Stimulated activated naive CD4-positive, alpha-beta T cell treated with Interleukin-2 at 50 U/mL for 16 hours (primary cell): ENCODE measurements around the gene LRIG1.
A peak's percentile ranks its signal among the peaks of the same experiment; 100 is the strongest.
"Not testable (repeated sequence)": the region's sequence is repeated elsewhere in the genome, so short reads cannot be mapped to it uniquely, and the experiment has no call there.

Experiments used
- DNase-seq: peaks from one replicate; lab custom pipeline; 2025; lab: John Stamatoyannopoulos, UW

LRIG1 gene

DNA sequence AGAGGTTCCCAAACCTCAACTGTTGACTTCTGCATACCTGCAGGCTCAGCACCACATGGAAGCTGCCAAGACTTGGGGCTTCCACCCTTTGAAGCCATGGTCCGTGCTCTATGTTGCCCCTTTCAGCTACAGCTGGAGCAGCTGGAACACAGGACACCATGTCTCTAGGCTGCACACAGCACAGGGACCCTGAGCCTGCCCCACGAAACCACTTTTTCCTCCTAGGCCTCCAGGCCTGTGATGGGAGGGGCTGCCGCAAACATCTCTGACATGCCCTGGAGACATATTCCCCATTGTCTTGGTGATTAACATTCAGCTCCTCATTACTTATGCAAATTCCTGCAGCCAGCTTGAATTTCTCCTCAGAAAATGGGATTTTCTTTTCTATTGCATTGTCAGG lies 78.9 kb downstream of the LRIG1 start:
- DNase-seq, result not testable (repeated sequence)

DNA sequence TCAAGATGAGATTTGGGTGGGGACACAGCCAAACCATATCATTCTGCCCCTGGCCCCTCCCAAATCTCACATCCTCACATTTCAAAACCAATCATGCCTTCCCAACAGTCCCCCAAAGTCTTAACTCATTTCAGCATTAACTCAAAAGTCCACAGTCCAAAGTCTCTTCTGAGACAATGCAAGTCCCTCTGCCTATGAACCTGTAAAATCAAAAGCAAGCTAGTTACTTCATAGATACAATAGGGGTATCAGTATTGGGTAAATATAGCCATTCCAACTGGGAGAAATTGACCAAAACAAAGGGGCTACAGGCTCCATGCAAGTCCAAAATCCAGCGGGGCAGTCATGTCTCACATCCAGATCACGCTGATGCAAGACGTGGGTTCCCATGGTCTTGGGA lies 79.7 kb downstream of the LRIG1 start:
- DNase-seq, result not testable (repeated sequence)

DNA sequence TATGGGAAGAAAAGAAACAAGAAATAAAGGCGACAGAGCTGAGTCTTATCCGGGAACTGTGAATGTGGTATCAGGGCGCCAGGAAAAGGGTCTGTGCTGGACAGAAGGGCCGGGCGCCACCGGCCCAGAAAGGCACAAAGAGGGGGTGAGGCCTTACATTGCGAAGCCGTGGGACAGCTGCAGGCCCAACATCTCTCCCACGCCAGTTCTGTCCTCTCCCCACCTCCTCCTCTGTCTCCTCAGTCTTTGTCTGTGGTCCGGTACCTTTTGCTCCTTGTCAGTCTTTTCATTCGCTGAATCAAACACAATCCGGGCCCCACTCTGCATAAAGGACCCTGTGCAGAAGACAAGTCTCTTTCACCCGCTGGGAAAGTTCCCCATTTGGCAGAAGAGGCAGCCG lies 81.8 kb downstream of the LRIG1 start:
- DNase-seq, result no peak

DNA sequence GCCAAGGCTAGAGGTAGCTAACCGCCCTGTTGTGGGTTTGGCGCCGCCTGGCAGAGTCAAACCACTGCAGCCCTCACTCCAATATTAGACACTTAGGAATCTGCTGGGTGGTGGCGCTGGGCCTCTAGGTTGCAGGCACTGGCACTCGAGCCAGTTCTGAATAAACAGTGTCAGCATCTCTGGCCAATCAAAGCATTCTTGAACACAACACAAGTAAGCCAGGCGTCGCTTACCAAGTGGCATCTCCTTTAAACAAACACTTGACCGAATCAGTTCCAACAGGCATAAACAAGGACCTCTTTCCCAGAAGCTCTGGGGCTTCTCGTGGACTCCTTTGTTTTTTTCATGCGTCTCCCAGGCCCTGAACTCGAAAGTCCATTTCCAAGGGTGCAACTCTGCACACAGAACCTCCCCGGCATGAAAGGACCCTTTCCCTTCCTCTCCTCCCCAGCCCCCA lies 82.3 kb downstream of the LRIG1 start:
- DNase-seq, result no peak

DNA sequence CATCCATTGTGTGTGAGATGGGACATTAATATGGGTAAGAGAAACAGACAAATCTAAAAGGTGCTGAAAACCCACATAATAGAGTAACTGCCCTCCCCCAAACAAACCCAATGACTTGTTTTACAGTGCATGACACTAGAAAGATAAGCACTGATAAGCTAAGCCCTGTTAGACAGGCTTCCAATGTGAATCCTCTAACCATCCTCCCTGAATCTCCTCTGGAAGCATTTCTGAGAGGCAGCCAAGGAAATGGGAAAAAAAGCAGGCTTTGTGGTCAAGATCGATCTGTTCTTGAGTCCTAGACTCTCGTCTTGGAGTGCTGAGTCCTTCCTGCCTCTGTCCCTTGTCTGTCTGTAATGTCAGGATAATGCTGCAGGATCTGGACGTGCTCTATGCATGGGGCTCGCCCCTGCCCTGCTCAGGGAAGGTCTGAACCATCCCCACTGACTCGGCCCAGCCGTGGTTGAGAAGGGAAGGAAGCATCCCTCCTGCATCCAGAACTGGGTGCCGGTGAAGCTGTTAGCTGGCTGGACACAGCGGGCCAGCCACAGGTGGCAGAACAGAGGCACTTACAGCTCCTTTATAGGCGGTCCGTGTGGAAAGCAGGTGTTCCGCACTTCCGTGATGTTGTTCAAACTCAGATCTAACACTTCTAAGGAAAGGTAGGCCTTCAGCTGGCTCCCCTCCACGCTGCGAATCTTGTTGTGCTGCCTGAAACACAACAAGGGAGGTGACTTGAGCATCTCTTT lies 84.1 kb downstream of the LRIG1 start:
- no peak for DNase-seq

DNA sequence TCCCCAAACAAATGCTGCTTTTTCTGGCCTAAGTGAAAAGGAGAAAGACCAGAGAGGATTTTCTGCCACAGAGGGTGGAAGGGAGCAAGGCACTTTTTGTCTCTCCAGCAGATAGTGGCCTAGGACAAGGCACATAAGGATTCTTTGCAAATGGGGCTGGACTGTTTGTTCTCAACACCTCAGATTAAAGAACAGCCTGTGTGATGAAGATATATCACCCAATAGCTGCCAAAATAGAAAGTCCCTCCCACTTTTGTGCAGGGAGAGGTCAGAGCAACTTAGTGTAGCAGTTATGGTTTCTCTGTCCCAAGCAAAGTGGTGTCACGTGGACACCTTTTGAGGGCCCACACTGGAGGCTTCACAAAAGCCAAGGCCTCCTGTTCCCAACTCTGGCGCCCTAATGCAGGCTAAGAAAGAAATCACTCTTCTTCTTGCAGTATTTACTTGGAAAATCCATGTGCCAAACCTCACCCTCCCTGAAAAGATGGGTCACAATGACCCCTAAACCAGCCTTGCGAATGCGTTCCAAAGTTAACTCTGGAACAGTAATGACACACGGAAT lies 84.9 kb downstream of the LRIG1 start:
- no peak for DNase-seq

DNA sequence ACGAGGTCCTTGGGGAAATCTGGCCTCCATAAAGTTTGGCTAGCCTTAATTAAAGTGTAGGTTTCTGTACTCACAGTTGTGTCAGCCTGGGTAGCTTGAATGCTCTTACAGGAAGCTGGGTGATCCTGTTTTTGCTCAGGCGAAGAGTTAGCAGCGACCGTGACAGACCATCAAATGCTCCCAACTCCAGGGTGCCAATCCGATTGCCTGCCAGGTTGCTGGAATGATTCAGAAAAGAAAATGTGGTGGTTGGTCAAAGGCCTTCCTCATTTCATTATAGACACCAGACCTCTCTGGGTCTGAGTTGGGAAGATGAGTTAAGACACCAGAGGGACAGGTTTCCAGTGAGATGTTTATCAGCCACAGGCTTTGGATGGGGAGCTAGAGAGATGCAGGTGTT lies 86.0 kb downstream of the LRIG1 start:
- DNase-seq, result no peak

DNA sequence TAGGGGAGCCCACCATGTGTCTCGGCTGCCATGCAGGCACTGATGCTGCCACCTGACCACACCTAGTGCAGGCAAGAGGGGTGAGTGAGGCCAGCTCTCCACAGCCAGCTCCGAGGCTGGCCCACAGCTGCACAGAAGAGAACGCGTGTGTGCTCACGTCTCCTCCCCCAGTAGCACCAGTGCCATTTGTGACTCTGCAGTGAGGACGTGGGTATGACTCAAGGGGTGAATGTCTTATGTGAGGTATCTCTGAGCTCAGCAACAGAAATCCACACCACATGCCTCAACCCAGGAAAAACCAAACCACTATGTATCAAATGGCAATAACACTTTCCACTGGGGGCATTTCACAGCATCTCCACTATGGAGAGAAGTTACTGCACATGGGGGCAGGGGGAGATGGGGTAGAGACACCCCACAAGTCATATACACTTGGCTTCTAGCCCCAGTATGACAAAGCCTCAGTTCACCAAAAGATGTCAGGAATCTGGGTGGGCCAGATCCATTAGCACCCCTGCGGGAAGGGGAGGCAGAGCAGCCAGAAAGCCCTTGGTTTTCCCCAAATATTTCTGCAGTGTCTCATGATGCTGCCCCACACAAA lies 87.6 kb downstream of the LRIG1 start:
- DNase-seq, result no peak

DNA sequence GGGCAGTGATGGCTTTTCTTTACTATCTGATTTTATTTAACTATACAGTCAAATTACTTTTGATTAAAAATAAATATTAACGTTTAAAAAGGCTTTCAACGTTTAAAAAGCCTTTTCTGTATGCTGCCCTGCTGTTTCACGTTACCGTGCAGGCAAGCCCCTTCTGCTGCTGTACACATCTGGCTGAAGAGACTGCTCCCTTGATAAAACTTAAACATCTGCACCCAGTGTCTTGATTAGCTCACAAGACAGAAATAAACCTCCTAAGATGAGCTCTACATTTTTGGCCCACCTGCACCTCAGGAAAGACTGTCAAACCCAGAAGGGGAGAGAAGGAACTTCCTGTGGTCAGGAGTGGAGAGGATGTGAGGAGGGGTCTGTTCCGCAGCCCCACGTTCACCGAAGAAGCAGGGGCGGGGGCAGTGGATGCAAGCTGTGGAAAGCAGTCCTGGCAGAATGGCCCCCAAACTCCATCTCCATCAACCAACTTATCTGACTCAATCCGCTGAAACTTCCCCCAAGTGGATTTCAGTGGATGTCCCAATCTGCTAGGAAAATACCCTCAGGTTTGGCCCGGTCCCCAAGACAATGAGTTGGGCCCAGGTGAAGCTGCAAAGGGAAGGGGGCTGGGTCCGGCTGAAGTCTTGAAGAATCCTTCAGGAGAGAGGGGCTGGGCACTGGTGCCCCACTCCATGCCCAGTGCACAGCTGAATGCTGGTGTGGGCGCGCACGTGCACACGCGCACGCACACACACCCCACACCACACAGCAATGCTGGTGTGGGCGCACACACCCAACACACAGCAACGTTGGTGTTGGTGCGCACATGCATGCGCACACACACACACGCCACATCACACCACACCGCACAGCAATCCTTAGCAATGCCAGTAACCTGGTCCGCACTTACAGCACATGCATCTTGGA lies 88.6 kb downstream of the LRIG1 start:
- DNase-seq, result no peak

DNA sequence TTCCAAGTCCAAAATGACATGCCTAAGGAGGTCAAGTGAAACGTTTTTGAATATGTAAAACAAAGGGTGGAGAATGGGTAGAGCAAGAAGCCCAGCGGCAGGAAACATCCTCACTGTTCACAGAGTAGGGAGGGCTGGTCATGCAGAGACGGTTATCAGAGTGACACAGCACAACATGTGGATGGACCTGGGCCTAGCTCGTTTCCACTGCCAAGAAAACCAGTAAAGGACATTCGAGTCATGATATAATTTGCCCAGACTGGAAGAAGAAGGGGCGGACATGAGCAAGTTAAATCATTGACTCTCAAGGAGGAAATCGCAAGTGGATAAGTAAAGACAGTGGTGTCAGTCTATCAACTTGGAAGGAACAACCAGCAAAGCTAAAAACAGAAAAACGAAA lies 89.3 kb downstream of the LRIG1 start:
- no peak for DNase-seq

DNA sequence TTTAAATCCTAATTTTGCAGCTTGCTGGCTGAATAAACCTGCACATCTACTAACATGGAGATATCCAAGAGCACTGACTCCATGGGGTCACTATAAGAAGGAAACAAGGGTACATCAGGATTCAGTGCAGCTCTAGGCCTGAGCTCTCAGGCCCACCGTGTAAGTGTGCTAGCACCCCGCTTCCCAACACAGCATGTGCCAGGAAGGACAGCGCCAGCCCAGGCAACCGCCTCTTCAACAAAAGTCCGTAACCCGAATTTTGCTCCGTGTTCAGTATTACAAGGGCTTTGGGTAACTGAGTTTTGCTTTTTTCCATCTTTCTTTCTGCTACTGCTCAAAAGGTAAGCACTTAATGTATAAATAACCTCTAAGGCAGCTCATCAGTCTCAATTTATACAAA lies 89.8 kb downstream of the LRIG1 start:
- no peak for DNase-seq

DNA sequence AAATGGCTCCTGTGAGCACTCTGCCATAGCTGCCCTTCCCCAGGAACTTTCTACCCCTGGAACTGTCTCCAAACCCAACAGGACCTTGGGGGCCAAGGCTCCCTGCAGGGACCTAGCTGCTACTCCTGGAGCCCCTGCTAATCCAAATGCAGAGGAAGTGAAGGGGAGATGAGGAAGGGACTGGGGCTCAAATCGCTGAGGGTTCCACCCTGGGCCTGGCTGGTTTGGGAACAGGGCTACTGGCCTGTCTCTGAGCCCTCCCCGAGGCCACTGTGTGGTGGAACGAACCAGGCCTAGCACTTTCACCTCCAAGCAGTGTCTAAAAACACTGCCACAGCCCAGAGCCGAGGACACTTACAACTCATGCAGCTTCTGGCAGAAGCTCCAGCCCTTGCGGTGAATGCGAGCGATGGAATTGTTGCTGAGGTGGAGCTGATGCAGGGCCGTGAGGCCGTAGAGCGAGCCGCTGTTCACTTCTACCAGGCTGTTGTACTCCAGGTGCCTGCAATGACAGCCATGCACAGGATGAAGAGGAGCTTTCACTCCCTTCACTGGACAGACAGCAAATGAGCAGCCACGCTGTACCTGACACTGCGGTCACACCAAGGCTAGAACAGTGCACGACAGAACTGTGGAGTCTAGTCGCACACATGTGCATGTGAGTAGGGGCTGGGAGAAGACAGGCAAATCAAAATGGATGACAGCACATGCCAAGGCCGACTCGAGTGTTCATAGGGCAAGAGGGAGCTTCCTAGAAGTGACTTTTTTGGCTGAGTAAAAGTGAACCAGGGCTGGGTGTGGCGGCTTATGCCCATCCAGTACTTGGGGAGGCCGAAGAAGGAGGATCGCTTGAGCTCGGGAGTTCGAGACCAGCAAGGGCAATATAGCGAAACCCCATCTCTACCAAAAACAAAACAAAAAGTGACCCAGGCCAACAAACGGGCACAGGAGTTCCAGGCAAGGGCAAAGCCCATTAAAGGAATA lies 90.8 kb downstream of the LRIG1 start:
- DNase-seq, result no peak

DNA sequence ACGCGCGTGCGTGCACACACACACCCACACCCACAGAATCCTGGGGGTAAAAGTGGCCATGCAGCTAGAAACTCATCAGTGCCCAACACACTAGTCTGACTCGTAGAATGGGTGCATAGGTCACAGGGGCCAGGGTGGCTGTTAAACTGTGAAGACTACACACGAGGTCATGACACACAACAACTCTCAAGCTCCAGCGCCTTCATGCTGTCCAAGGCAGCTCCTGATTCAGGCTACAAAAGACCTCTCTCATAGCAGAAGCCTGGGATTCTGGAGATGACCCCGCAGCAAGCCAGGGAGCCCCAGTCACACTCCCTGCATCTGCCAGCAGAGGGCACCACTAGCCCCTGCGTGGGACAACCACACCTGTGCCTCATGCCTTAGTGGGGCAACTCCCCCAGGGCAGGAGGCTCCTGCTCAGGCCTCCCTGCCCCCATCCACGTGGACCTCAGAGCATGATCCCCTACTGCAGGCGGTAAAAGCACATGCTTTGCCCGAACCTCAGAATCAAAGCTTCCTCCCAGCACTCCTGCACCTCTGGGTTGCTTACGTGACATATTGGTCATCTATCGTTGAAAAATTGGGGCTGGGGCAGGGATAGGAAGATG lies 93.1 kb downstream of the LRIG1 start:
- peak; percentile 57 for DNase-seq

DNA sequence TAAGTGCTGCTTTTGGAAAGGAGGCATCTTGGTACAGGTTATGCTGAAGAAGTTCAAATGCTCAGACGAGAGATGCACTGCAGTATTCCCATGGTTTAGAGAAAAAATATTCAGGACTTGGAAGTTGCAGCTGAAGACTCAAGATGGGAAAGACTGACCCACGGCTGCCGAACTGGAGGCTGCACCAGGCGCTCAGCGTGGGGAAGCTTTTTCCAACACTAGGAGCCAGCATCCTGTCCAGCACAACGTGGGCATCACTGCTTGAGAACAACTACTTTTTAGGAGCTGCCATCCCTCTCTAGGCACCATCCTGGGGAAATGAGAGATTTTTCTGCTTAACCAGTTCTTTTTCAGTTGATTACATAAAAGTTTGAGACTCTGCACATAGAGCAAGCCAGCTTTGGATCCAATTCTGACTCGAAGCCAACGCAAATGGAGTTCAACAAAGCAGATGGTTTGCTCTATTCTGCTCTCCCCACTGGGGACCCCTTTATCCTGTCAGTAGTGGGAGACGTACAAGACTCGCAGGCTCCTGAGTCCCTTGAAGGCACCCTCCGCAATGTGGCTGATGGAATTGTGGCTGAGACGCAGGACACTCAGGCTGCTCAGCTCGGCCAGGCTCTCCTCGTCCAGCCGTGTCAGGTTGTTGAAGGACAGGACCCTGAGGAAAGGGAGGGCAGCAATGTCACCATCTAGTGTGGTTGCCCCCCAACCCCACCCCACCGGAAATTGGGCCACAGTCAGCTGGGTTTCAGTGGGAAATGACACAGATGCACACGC lies 93.8 kb downstream of the LRIG1 start:
- DNase-seq, result no peak

DNA sequence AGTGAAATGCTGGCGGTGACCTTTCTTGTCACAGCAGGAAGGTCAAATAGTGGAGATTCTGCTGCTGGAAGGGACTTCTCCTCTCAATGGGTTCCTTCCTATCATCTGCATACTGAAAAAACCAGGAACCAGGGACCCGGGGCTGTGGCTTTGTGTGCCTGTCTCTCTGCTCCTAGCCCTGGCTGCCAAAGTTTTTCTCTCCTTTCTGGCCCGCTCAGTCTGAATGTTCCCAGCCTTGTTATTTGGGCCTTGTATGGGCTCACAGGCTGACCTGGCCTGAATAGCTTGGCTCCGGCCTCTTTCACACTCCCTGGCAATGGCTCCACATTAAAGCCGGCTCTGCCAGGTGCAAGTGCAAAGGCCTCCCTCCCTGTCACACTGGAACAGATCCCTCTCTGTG lies 94.7 kb downstream of the LRIG1 start:
- DNase-seq, result no peak

DNA sequence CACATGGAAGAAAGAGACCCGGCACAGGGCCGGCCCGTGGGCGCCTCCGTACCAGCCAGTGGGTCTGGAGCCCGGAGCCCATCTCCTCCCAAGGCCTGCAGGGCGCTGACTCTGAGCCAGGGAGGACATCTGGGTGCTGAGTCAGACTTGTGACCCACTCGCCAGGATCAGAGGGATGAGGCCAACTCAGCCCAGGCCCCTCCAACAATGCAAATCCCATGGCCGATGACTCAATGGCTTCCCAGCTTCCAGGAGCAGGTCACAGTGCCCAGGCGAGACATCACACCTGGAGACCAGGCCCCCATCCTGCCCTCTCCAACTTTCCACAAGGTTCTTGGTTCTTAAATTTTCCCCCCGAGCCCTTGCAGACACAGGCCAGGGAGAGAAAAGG lies 95.1 kb downstream of the LRIG1 start:
- no peak for DNase-seq

DNA sequence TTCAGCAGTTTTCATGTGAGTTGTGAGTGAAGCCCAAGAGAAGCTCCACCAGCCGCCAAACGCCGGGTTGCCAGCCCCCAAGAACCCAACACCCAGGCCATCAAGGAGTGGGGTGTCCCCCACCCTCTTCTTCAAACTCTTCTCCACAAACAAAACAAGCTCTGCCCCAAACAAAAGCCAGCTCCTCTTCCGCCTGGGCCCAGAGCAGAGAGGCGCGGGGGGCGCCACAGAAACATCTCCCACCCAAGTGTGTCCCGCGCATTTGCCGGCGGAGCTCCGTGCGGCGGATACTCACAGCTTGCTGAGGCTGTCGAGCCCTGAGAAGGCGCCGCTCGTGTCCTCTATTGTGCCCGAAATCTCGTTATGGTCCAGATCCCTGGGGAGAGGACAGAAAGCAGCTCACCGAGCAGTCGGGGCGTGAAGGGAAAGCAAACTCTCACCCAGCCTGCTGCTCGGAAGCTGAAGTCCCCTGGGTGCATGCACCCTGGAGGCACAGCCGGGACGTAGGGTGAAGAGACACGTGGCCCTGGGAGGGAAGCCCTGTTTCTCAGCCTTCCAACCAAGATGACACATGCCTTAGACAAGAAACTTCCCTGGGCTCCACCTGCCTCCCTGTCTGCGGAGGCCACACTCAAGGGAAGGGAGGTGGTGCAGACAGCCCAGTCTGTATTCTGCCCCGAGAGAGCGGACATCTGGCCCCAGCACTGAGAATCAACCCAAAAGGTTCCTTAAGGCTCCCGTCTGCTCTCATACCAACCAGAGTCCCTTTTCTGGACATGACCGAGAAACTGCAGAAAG lies 95.7 kb downstream of the LRIG1 start:
- no peak for DNase-seq

DNA sequence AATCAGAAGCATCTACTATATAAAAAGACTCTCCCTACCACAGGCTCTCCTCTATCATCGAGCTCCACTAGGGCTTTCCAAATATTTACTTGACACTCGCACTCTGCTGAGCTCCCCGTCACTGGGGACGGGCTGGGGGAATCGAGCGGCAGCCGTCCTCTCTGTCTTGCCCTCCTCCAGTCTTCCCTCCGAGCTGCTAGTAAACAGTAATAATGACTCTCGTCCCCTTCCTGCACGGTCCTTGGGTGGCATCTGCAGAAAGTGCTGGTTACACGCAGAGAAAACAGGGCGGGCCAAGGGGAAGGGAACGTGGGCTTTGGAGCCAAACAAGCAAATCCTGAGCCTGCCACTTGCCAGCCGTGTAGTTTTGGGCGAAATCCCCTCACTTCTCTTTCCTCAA lies 96.6 kb downstream of the LRIG1 start:
- no peak for DNase-seq

DNA sequence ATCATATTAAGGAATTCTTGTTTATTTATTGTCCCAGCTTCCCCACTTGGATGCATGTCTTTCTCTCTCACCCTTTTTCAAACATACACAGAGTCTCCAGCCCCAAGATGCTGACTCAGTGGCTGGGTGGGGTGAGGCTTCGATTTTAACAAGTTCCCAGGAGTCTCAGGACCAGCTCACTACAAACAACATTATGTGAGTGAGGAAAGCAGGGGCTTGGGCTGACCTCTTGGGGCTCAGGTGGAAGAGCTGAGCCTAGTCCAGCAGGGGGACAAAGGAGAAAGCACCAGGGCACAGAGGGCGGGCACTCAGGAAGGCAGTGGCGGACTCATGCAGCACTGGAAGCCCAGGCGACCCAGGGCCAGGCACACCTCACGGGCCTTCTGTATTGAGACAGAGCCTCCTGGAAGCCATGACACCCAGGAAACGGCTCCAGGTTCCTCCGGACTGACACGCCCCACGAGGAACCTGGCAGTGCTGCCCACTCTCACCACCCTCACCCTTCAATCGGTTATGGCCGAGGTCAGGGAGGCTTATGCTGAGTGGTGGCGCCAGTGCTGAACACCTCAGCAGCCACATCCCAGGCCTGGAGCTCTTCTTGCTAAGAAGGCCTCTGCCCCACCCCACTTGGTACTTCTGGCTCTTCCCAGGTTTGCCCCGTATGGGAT lies 97.4 kb downstream of the LRIG1 start:
- no peak for DNase-seq
